Measurements from ENCODE around the gene SPRR5. TPM values are rescaled to one million over a fixed set of nuclear protein-coding genes. Genes with fewer than 3 reads are reported as not detected.

Gene SPRR5
- total RNA-seq, 1 donor from 2014 or later, result not detected

- DNase-seq (ENCODE audit: low spot score), result no peak
These were observed 34.3 kb downstream of the SPRR5 start for GRCh38 chr1:152981146-152981871.

DNA sequence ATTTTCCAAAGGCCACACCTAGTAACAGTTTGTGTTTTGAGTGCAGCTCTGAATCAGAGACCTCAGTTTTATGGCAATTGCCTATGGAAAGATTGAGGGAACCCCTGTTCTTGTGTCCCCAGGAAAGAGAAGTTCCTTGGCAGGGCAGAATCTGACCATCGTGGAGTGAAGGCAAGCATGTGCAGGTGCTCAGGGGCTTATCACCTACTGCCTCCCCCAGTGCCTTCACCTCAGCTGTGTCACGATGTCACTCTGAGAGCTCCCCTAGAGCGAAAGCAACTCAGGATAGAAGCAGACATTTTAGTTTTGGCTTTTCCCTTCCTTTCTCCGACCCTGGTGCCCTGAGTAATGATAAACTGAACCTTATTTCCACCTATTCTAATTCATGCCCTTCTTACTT is 35.1 kb downstream of the SPRR5 start:
- DNase-seq (ENCODE audit: low spot score), result no peak

DNA sequence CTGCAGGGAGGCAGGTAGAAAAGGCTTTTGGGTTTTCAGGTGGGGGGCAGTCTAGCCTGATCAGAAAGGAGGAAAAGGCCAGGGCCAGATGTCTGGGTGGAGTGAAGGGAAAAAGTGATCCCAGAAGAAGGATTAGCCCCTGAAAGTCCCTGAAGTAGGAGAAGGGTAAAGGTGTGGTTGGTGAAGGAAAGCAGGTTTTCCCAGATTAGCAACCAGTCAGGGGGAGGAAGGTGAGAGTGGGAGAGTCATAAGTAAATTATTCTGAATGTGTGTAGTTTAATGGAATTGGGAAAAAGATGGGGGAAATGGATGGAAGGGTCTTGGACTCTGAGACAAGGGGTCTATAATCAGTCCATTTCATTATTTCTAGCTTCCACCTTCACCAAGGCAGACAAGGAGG is 36.2 kb downstream of the SPRR5 start:
- no peak for DNase-seq (ENCODE audit: low spot score)

GRCh38 chr1:152983743-152984142 is 36.7 kb downstream of the SPRR5 start, which contains the start of gene SPRR1A:
SPRR1A (plus strand) TSS chr1:152984081; CDS start chr1:152985231, 1,150 bp downstream.
- no peak for DNase-seq (ENCODE audit: low spot score)

DNA sequence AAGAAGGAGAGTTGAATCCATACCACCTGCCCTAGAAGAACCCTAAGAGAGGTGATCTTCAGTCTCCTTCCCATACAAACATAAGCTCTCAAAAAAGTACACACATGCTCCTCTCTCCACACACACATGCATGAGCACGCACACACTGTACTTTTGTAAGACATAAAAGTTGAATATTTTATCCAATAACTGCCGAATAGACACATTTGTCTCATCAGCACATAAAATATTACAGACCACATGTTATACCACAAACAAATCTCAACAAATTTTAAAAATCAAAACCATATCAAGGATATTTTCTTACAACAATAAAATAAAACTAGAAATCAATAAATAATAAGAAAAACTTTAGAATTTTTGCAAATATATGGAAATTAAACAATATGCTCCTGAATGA is 39.6 kb downstream of the SPRR5 start:
- no peak for DNase-seq (ENCODE audit: low spot score)

DNA sequence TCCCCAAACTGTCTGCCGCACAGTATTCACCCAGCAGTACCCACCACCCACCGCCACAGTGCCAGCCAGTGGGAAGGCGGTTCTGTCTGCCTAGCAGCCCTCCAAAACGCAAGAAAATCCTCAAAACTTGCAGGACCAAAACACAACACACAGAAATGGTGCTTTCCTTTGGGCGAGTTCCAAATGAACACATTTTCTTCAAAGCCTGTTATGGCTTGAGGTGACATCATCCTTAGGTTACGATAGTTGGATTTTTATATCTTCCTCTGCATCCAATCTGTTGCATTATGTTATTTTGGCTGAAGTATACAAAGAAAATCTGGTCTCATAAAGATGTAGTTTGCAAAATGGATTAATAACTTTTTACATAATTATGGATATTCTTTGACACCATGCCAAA is 46.2 kb downstream of the SPRR5 start:
- DNase-seq (ENCODE audit: low spot score), result no peak

DNA sequence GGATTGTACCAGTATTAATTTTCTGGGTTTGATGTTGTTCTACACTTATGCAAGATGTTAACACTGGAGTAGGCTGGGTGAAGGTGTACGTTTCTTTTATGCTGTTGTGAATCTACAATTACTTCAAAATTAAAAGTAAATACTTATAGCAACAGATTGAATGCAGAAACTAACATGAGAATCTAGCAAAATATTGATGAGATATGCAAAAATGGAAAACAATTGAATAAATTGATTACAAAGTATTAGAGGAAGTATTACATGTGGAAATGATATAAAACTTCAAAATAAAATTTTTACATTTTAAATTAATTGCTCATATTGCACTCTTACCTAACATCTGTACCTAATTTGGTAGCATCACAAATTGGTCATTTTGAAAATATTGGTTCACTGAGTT is 48.8 kb downstream of the SPRR5 start:
- DNase-seq (ENCODE audit: low spot score), result no peak

DNA sequence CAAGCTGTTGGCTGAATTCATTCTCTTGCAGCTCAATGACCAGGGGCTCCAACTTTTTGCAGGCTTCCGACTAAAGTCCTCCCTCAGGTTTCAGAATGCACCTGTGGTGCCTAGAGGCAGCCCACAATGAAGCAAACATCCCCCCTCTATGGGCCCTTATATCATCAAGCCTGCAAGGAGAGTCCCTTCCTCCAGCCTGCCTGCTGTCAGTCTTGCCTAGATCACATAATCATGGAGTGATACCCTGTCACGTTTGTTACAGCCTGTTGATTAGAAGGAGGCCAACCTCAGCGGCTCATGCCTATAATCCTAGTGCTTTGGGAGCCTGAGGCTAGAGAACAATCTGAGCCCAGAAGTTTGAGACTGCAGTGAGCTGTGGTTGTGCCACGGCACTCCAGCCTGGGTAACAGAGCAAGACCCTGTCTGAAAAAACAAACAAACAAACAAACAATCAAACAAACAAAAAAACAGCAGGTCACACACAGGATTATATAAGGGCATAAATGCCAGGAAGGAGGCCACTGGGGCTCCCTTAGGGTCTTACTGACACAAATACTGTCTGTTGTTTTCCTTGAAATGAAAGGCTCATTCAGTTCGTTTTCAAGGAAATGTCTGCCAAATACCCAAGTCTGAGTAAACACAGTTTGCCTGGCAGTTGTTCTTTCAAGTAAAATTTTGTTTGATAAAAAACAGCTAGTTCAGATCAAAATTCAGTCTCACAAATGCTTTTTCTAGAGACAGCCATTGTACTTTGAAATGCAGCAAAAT is 49.8 kb downstream of the SPRR5 start:
- no peak for DNase-seq (ENCODE audit: low spot score)

GRCh38 chr1:152997901-152998300 is 50.9 kb downstream of the SPRR5 start:
- no peak for DNase-seq (ENCODE audit: low spot score)

DNA sequence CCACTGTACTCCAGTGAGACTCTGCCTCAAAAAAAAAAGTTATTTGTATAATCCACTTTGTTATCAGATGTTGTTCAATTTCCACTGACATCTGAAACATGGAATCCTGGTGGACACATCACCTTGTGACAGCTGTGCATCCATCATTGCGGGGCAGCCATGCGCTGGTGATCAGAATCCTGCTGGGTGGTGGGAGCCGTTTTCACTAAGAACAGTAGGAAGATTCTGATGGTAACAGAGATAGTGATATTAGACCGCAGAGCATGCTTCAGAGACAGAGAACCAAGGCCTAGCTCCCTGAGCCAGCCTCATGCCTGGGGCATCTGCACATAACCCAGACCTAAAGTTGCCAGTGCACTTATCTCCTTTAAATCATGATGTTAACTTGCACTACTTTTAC is 51.5 kb downstream of the SPRR5 start:
- DNase-seq (ENCODE audit: low spot score), result no peak

Other genes with a start within 250 kb of the SPRR5 start
- not detected for gene LCE2A, start 248.9 kb upstream of the SPRR5 start, total RNA-seq
- not detected for gene LCE4A, start 239.0 kb upstream of the SPRR5 start, total RNA-seq
- not detected for gene KPRP, start 189.2 kb upstream of the SPRR5 start, total RNA-seq
- gene LCE1F, start 172.1 kb upstream of the SPRR5 start, total RNA-seq, result not detected
- not detected for gene LCE1E, start 160.9 kb upstream of the SPRR5 start, total RNA-seq
- gene LCE1D, start 150.5 kb upstream of the SPRR5 start, total RNA-seq, result not detected
- gene LCE1C, start 140.6 kb upstream of the SPRR5 start, total RNA-seq, result not detected
- gene LCE1B, start 135.2 kb upstream of the SPRR5 start, total RNA-seq, result not detected
- not detected for gene LCE1A, start 119.7 kb upstream of the SPRR5 start, total RNA-seq
- not detected for gene LCE6A, start 104.3 kb upstream of the SPRR5 start, total RNA-seq
- not detected for gene LCE7A, start 87.2 kb upstream of the SPRR5 start, total RNA-seq
- gene SMCP, start 68.9 kb upstream of the SPRR5 start, total RNA-seq, result not detected
- not detected for gene IVL, start 38.7 kb upstream of the SPRR5 start, total RNA-seq
- gene SPRR4, start 23.4 kb downstream of the SPRR5 start, total RNA-seq, result not detected
- not detected for gene SPRR1A, start 36.9 kb downstream of the SPRR5 start, total RNA-seq
- not detected for gene SPRR3, start 54.5 kb downstream of the SPRR5 start, total RNA-seq
- not detected for gene SPRR1B, start 84.0 kb downstream of the SPRR5 start, total RNA-seq
- gene SPRR2D, start 93.9 kb downstream of the SPRR5 start, total RNA-seq, result not detected
- gene SPRR2A, start 110.3 kb downstream of the SPRR5 start, total RNA-seq, result not detected
- gene SPRR2B, start 124.4 kb downstream of the SPRR5 start, total RNA-seq, result not detected
- not detected for gene SPRR2E, start 147.3 kb downstream of the SPRR5 start, total RNA-seq
- not detected for gene SPRR2F, start 166.3 kb downstream of the SPRR5 start, total RNA-seq
- not detected for gene SPRR2G, start 203.7 kb downstream of the SPRR5 start, total RNA-seq